Epithelial cell of esophagus (primary cell): ENCODE measurements around the gene PTPRT.
"Not testable (repeated sequence)": the region's sequence is repeated elsewhere in the genome, so short reads cannot be mapped to it uniquely, and the experiment has no call there.

ENCODE experiments used
- DNase-seq: peaks from one replicate; pipeline ENCODE4 v3.0.0; 2010; ENCODE audit warnings: low read depth
- H3K4me3 ChIP-seq: 2 replicates; pipeline ENCODE4 v1.5.1; 2011; ENCODE audit warnings: mild to moderate bottlenecking, low read length, control low read depth
- CTCF ChIP-seq: IDR thresholded peaks from 2 replicates; pipeline ENCODE4 v1.5.1; 2011; ENCODE audit warnings: low read depth, mild to moderate bottlenecking, low read length, control low read depth, inconsistent platforms; ENCODE audit not compliant: insufficient read depth; ENCODE audit errors: missing control alignments

The PTPRT gene

GRCh38 chr20:42255821-42256220, 933.9 kb downstream of the PTPRT start:
- no peak for TF ChIP-seq CTCF
- H3K4me3 ChIP-seq, result no peak overlapping the region

GRCh38 chr20:42254673-42255072, 935.0 kb downstream of the PTPRT start:
- no peak for DNase-seq
- no peak overlapping the region for H3K4me3 ChIP-seq
- no peak for TF ChIP-seq CTCF

More at GRCh38 chr20:42255821-42256220, 933.9 kb downstream of the PTPRT start:
- DNase-seq, result no peak

- DNase-seq, result no peak
- no peak overlapping the region for H3K4me3 ChIP-seq
- no peak for TF ChIP-seq CTCF
Measured at GRCh38 chr20:42252116-42252515, 937.6 kb downstream of the PTPRT start.

- TF ChIP-seq CTCF, result no peak
- no peak overlapping the region for H3K4me3 ChIP-seq
- no peak for DNase-seq
Measured at GRCh38 chr20:42218621-42219374, 970.9 kb downstream of the PTPRT start.

- no peak for DNase-seq
- TF ChIP-seq CTCF, result no peak
- no peak overlapping the region for H3K4me3 ChIP-seq
Measured at GRCh38 chr20:42214074-42214473, 975.6 kb downstream of the PTPRT start.

GRCh38 chr20:42212391-42212790, 977.3 kb downstream of the PTPRT start:
- H3K4me3 ChIP-seq, result no peak overlapping the region
- no peak for DNase-seq
- no peak for TF ChIP-seq CTCF

- H3K4me3 ChIP-seq, DNase-seq: not testable (repeated sequence)
Measured at GRCh38 chr20:42206557-42206956, 983.1 kb downstream of the PTPRT start.
